GM12801 (cell line): ENCODE results near the gene UTF1.

Experiments used
- TF ChIP-seq, protein P1 (sequence below): IDR thresholded peaks from one replicate; pipeline ENCODE4 v1.5.1; 2011; ENCODE audit warnings: control low read depth; ENCODE audit not compliant: insufficient read length; ENCODE audit errors: extremely low read depth

Gene UTF1

DNA sequence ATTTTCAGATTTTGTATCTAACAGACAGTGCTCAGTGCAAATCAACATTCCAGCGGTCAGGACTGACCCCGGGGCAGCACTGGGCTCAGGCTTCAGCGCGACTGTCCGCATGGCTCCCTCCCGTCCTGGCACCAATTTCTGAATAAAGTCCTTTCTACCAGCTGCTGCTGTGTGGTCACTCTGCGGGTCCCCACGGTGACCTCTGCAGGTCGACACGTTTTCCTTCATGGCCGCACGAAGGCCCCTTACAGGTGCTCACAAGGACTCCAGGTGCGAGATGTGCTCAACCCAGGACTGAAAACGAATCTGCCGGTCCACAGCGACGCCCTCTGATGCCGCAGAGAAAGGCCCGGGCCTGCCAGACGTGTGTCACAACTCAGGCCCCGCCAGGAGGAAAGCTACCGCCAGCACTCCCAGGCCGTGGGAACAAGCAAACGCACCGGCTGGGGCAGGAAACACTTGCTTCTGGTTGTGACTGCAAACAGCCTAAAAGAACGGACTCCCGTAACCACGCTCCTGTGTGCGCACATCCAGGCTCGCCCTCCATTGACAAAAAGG is 3.7 kb upstream of the UTF1 start:
- TF ChIP-seq, protein P1, sequence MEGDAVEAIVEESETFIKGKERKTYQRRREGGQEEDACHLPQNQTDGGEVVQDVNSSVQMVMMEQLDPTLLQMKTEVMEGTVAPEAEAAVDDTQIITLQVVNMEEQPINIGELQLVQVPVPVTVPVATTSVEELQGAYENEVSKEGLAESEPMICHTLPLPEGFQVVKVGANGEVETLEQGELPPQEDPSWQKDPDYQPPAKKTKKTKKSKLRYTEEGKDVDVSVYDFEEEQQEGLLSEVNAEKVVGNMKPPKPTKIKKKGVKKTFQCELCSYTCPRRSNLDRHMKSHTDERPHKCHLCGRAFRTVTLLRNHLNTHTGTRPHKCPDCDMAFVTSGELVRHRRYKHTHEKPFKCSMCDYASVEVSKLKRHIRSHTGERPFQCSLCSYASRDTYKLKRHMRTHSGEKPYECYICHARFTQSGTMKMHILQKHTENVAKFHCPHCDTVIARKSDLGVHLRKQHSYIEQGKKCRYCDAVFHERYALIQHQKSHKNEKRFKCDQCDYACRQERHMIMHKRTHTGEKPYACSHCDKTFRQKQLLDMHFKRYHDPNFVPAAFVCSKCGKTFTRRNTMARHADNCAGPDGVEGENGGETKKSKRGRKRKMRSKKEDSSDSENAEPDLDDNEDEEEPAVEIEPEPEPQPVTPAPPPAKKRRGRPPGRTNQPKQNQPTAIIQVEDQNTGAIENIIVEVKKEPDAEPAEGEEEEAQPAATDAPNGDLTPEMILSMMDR: no peak

DNA sequence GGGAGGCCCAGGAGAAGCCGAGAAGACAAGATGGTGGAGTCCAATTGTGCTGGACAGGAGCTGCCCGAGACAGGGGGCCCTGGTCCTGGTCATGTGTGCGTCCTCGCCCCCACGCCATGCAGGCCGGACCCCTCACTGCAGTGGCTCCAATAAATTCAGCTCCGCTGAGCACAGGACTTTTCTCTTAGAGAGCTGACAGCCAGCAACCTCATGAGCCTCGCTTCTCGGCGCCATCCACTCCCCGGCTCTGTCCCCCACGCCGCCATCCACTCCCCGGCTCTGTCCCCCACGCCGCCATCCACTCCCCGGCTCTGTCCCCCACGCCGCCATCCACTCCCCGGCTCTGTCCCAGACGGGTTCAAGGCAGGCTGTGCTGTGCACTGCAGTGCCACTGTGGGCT is 2.8 kb upstream of the UTF1 start:
- TF ChIP-seq, protein P1: no peak

DNA sequence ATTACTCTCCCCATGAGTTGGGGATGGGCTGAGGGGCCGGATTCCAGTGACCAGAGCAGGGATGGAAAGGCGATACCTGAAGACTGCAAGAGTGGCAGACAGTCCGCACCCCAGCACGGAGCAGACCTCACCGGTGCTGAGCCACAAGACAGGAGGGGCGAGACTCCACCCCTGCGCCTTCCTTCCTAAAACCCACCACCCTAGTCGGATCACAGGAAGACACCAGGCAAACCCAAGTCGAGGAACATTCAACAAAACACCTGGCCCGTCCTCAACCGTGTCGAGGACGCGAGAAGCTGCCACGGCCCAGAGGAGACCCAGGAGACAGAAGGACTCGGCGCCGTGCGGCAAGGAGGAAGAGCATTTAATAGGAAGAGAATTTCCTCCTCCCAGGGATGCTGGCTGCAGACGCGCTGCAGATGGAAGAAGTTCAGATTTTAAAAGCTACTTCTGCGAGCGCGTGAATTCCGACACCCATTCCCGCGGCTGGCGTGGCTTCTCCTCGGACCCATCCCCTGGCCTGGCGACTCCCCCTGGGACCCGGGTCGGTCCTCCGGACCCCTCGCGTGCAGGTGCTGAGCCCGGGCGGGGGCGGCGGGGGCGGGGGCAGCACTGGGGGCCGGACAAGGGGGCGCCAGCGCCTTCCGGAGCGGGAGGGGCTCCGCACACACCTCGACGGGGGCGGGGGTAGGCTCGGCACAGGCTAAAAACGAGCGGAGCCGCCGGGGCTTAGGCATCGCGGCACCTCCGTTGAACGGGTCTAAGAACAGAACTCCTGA is 563 bp upstream of the UTF1 start:
- TF ChIP-seq, protein P1: no peak

DNA sequence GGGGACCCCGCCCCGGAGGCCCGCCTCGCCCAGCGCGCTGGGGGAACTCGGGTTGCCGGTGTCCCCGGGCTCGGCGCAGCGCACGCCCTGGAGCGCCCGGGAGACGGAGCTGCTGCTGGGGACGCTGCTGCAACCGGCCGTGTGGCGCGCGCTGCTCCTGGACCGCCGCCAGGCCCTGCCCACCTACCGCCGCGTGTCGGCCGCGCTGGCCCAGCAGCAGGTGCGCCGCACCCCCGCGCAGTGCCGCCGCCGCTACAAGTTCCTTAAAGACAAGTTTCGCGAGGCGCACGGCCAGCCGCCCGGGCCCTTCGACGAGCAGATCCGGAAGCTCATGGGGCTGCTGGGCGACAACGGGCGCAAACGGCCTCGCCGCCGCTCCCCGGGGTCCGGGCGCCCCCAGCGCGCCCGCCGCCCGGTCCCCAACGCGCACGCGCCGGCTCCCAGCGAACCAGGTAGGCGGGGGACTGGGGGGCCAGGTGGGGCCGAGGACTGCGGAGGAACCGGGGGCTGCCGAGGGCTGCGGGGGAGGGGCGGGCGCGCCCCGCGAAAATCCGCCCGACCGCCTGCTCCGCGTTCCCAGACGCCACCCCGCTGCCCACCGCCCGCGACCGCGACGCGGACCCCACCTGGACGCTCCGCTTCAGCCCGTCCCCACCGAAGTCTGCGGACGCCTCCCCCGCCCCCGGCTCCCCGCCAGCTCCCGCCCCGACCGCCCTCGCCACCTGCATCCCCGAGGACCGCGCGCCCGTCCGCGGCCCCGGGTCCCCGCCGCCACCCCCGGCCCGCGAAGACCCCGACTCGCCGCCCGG is 574 bp downstream of the UTF1 start:
- TF ChIP-seq, protein P1: no peak

DNA sequence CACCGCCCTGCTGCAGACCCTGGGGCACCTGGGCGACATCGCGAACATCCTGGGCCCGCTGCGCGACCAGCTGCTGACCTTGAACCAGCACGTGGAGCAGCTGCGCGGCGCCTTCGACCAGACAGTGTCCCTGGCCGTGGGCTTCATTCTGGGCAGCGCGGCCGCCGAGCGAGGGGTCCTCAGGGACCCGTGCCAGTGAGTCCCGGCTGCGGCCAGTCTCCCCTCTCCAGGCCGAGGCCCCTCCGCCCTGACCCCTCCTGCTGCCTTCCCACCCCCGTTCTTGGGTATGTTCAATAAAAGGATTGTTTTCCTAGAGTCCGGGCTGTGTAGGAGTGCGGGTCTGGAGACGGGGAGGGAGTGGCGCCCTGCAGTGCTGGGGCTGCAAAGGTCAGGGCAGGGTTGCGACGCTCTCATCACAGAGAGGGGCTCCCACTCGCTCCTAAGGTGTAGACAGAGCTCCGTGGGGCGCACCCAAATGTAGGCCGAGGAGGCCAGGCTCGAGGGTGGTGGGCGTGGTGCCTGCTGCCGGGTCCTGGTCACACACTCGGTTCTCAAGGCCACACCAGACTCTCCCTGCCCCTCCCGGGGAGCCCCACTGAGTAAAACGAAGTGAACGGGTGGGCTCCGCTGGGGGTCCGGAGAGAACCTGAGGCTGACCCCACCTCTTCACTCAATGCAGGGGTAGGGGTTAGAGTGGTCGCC is 1.4 kb downstream of the UTF1 start:
- TF ChIP-seq, protein P1: no peak

DNA sequence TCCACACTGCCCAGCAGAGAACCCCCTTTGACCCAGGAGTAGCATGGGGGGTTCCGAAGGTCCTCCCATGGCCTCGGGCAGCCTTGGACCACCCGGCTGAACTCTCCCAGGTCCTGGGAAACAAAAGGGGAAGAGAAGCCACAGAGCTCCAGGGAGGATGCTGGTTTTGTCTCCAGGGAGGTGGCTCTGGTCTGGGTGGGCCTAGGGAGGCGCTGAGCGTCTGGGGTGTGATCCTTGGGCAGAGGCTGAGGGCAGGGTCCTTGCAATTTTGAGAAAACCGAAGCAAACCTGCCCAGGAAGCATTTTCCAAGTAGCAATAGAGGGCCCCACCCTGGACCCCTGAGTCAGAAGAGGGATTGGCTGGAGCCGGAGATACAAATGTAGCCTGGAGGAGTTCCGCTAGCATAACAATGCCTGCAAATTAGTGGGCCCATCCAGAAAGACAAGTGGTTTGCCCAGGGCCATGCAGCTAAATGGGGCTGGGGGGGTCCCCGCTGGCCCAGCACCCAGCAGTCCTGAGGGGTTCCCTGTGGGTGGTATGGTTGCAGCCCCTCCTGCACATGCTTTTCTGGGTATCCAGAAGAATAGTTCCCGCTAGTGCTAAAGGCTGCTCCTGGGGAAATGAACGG is 2.0 kb downstream of the UTF1 start:
- TF ChIP-seq, protein P1: no peak
